ENCODE measurements around the gene MECP2.

DNA sequence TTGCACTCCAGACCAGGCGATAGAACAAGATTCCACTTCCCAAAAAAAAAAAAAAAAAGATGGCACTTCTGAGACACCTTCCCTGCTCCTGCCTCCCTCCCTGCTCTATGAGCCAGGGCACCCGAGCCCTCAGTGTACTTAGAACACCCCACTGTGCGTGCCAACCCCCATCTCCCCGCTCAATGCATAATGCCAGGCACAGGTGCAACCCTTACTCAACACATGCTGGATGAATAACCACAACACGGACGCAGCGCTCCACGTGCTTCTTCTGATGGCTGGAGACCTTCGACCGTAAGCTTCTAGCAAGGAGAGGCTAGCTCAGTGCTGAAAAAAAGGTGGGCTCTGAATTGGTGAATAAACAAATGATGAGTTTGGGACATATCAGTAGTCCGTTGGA, 57.9 kb downstream of the MECP2 start:
- no peak for TF ChIP-seq EZH2 (IDR thresholded peaks at IDR 0.05; ENCODE audit: borderline replicate concordance, insufficient read depth, low read depth, low read length, poor library complexity, severe bottlenecking)
- TF ChIP-seq, protein P1, sequence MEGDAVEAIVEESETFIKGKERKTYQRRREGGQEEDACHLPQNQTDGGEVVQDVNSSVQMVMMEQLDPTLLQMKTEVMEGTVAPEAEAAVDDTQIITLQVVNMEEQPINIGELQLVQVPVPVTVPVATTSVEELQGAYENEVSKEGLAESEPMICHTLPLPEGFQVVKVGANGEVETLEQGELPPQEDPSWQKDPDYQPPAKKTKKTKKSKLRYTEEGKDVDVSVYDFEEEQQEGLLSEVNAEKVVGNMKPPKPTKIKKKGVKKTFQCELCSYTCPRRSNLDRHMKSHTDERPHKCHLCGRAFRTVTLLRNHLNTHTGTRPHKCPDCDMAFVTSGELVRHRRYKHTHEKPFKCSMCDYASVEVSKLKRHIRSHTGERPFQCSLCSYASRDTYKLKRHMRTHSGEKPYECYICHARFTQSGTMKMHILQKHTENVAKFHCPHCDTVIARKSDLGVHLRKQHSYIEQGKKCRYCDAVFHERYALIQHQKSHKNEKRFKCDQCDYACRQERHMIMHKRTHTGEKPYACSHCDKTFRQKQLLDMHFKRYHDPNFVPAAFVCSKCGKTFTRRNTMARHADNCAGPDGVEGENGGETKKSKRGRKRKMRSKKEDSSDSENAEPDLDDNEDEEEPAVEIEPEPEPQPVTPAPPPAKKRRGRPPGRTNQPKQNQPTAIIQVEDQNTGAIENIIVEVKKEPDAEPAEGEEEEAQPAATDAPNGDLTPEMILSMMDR (IDR thresholded peaks at IDR 0.05) = no peak

Measured in B cell (primary cell).